Measurements from ENCODE around the gene CXCL5.

The CXCL5 gene

GRCh38 chr4:73998040-73999011 lies at the start of gene CXCL5:
TSS of gene CXCL5 (minus strand) at chr4:73998677. CDS start at chr4:73998581, 96 bp downstream.
- no peak for DNase-seq

GRCh38 chr4:74047152-74047551 lies 48.7 kb upstream of the CXCL5 start:
- no peak for DNase-seq

- DNase-seq, result no peak
Observed at GRCh38 chr4:74045772-74046171, 47.3 kb upstream of the CXCL5 start.

GRCh38 chr4:74045247-74045646 lies 46.8 kb upstream of the CXCL5 start:
- DNase-seq, result no peak

GRCh38 chr4:74044677-74045076 lies 46.2 kb upstream of the CXCL5 start:
- DNase-seq, result no peak

- DNase-seq, result no peak
Observed at GRCh38 chr4:74042681-74043080, 44.2 kb upstream of the CXCL5 start.

GRCh38 chr4:74041418-74041817 lies 42.9 kb upstream of the CXCL5 start:
- no peak for DNase-seq

- DNase-seq, result no peak
Observed at GRCh38 chr4:74039315-74039763, 40.9 kb upstream of the CXCL5 start.

- DNase-seq, result no peak
Observed at GRCh38 chr4:74038425-74039314, 40.2 kb upstream of the CXCL5 start, which contains the start of gene CXCL3. TSS of gene CXCL3 (minus strand) at chr4:74038689. CDS start at chr4:74038611, 78 bp downstream.

- DNase-seq, result no peak
Observed at GRCh38 chr4:74038086-74038424, 39.6 kb upstream of the CXCL5 start.

- DNase-seq, result no peak
Observed at GRCh38 chr4:74037076-74037955, 38.8 kb upstream of the CXCL5 start.

- no peak for DNase-seq
Observed at GRCh38 chr4:74033739-74034138, 35.3 kb upstream of the CXCL5 start.

- DNase-seq, result no peak
Observed at GRCh38 chr4:74032064-74032463, 33.6 kb upstream of the CXCL5 start.

- no peak for DNase-seq
Observed at GRCh38 chr4:74031576-74031975, 33.1 kb upstream of the CXCL5 start.

GRCh38 chr4:74030285-74030684 lies 31.8 kb upstream of the CXCL5 start:
- no peak for DNase-seq

- no peak for DNase-seq
Observed at GRCh38 chr4:74028504-74028903, 30.0 kb upstream of the CXCL5 start.

- DNase-seq, result no peak
Observed at GRCh38 chr4:74023709-74024108, 25.2 kb upstream of the CXCL5 start.

GRCh38 chr4:74021601-74022000 lies 23.1 kb upstream of the CXCL5 start:
- DNase-seq, result no peak

GRCh38 chr4:74018771-74019170 lies 20.3 kb upstream of the CXCL5 start:
- DNase-seq, result no peak

GRCh38 chr4:74018116-74018515 lies 19.6 kb upstream of the CXCL5 start:
- no peak for DNase-seq

GRCh38 chr4:74016068-74016467 lies 17.6 kb upstream of the CXCL5 start:
- no peak for DNase-seq

GRCh38 chr4:74015126-74015780 lies 16.8 kb upstream of the CXCL5 start:
- DNase-seq, result no peak
